Measurements from ENCODE around the gene LINGO1. TPM values are rescaled to one million over a fixed set of nuclear protein-coding genes. Genes with fewer than 3 reads are reported as not detected.

LINGO1 gene
- total and polyA plus RNA-seq, 4 donors, result 0.50 to 1.6 (median 0.75) TPM; not detected in 1

DNA sequence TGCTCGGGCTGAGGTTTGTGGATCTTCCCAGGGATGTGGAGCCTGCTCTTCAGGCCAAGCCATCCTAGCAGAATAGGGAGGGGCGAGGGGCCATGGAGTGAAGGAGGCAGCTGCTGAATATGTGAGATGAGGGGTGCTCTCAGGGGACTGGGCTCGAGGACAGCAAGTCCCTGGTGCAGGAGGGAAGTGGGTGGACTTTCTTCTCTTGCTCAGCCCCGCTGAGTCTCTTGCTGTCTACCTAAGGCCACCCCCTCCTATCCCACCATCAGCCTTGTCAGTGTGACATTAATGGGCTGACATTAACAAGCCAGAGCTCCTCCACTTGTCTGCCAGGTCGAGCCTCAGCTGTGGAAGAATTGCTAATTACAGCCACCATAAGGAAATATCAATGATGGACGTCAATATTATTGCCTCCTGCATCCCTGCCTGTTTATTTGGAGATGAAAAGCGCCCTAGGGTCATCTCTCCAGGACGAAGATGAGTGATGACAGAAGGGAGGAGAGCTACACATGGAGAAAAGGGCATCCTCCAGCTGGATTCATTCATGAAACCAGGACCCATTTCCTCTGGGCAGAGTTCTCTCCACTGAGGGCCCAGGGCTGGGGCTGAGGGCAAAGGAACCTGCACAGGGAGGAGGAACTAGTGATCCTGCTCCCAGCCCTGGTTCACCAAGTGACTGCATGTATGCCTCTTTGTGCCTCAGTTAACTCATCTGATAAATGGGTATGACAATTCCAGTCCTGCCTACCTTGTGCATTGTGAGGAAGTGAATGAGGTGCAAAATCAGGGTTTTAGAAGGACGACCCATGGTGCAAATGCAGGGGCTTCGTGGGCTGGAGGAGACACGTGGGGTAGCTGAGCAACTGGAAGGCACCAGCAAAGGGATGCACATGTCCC is 34.9 kb upstream of the LINGO1 start:
- no peaks in the 10 kb centered on the region for H3K36me3 ChIP-seq (ENCODE audit: control insufficient read depth in 4 of 4, insufficient read depth in 3 of 4, low read depth in 1 of 4, low read length in 3 of 4)
- no peak overlapping the region for H3K4me3 ChIP-seq (ENCODE audit: low read depth in 1 of 3, low read length in 3 of 3)
- H3K27me3 ChIP-seq (ENCODE audit: control insufficient read depth in 4 of 4, insufficient read depth in 4 of 4, low read length in 3 of 4), result peaks cover 0 to 4% (median under 1%) of the 10 kb centered on the region in 4 donors
- no peak overlapping the region for H3K9ac ChIP-seq (ENCODE audit: low read depth in 1 of 2, low read length in 2 of 2)
- TF ChIP-seq TAF1 (conservative IDR thresholded peaks at IDR 0.05), result no peak
- no peak for TF ChIP-seq EGR1 (IDR thresholded peaks at IDR 0.05; ENCODE audit: low read depth in 2 of 2)
- TF ChIP-seq, protein P1, sequence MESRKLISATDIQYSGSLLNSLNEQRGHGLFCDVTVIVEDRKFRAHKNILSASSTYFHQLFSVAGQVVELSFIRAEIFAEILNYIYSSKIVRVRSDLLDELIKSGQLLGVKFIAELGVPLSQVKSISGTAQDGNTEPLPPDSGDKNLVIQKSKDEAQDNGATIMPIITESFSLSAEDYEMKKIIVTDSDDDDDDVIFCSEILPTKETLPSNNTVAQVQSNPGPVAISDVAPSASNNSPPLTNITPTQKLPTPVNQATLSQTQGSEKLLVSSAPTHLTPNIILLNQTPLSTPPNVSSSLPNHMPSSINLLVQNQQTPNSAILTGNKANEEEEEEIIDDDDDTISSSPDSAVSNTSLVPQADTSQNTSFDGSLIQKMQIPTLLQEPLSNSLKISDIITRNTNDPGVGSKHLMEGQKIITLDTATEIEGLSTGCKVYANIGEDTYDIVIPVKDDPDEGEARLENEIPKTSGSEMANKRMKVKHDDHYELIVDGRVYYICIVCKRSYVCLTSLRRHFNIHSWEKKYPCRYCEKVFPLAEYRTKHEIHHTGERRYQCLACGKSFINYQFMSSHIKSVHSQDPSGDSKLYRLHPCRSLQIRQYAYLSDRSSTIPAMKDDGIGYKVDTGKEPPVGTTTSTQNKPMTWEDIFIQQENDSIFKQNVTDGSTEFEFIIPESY (IDR thresholded peaks at IDR 0.05), result no peak
- no peak for TF ChIP-seq FOXA1 (IDR thresholded peaks at IDR 0.05)
- TF ChIP-seq NR2F2 (IDR thresholded peaks at IDR 0.05), result no peak
- TF ChIP-seq HNF4A (conservative IDR thresholded peaks at IDR 0.05), result no peak
- no peak for TF ChIP-seq RAD21 (IDR thresholded peaks at IDR 0.05)
- no peak for TF ChIP-seq GABPA (IDR thresholded peaks at IDR 0.05 in 1 of 2, conservative IDR thresholded peaks at IDR 0.05 in 1 of 2)
- TF ChIP-seq SP1 (IDR thresholded peaks at IDR 0.05), result no peak
- TF ChIP-seq, protein P2, sequence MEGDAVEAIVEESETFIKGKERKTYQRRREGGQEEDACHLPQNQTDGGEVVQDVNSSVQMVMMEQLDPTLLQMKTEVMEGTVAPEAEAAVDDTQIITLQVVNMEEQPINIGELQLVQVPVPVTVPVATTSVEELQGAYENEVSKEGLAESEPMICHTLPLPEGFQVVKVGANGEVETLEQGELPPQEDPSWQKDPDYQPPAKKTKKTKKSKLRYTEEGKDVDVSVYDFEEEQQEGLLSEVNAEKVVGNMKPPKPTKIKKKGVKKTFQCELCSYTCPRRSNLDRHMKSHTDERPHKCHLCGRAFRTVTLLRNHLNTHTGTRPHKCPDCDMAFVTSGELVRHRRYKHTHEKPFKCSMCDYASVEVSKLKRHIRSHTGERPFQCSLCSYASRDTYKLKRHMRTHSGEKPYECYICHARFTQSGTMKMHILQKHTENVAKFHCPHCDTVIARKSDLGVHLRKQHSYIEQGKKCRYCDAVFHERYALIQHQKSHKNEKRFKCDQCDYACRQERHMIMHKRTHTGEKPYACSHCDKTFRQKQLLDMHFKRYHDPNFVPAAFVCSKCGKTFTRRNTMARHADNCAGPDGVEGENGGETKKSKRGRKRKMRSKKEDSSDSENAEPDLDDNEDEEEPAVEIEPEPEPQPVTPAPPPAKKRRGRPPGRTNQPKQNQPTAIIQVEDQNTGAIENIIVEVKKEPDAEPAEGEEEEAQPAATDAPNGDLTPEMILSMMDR (IDR thresholded peaks at IDR 0.05; ENCODE audit: low read depth, low read length, missing input control), result no peak
- no peak for TF ChIP-seq YY1 (IDR thresholded peaks at IDR 0.05)
- TF ChIP-seq, protein P3, sequence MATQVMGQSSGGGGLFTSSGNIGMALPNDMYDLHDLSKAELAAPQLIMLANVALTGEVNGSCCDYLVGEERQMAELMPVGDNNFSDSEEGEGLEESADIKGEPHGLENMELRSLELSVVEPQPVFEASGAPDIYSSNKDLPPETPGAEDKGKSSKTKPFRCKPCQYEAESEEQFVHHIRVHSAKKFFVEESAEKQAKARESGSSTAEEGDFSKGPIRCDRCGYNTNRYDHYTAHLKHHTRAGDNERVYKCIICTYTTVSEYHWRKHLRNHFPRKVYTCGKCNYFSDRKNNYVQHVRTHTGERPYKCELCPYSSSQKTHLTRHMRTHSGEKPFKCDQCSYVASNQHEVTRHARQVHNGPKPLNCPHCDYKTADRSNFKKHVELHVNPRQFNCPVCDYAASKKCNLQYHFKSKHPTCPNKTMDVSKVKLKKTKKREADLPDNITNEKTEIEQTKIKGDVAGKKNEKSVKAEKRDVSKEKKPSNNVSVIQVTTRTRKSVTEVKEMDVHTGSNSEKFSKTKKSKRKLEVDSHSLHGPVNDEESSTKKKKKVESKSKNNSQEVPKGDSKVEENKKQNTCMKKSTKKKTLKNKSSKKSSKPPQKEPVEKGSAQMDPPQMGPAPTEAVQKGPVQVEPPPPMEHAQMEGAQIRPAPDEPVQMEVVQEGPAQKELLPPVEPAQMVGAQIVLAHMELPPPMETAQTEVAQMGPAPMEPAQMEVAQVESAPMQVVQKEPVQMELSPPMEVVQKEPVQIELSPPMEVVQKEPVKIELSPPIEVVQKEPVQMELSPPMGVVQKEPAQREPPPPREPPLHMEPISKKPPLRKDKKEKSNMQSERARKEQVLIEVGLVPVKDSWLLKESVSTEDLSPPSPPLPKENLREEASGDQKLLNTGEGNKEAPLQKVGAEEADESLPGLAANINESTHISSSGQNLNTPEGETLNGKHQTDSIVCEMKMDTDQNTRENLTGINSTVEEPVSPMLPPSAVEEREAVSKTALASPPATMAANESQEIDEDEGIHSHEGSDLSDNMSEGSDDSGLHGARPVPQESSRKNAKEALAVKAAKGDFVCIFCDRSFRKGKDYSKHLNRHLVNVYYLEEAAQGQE (IDR thresholded peaks at IDR 0.05), result no peak
- no peak for TF ChIP-seq FOXA2 (IDR thresholded peaks at IDR 0.05)
- TF ChIP-seq, protein P4, sequence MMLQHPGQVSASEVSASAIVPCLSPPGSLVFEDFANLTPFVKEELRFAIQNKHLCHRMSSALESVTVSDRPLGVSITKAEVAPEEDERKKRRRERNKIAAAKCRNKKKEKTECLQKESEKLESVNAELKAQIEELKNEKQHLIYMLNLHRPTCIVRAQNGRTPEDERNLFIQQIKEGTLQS (IDR thresholded peaks at IDR 0.05), result no peak
- no peak for TF ChIP-seq RXRA (IDR thresholded peaks at IDR 0.05)
- H3K9me3 ChIP-seq (ENCODE audit: control insufficient read depth in 4 of 4, low read length in 3 of 4), result no peaks in the 10 kb centered on the region
- H3K27ac ChIP-seq (ENCODE audit: low read depth in 1 of 2, low read length in 2 of 2), result no peak overlapping the region
- no peak for DNase-seq (ENCODE audit: low spot score)
- H3K4me1 ChIP-seq (ENCODE audit: control insufficient read depth in 4 of 4, insufficient read depth in 4 of 4, low read length in 3 of 4), result no peaks in the 10 kb centered on the region
- WGBS, result 47% methylated on average over 11 of the region's 11 CpGs

Measured in liver (tissue), 9 donors.